Ishikawa (cell line): ENCODE measurements around the gene PLCB1.

Source experiments
- CEBPB ChIP-seq: IDR thresholded peaks from 2 replicates; pipeline ENCODE4 v1.6.1; 2012
- CREB1 ChIP-seq: IDR thresholded peaks from 2 replicates; pipeline ENCODE4 v1.6.1; 2012; ENCODE audit warnings: low read depth
- EGR1 ChIP-seq: IDR thresholded peaks from 2 replicates; pipeline ENCODE4 v1.6.1; 2012
- EP300 ChIP-seq: IDR thresholded peaks from 2 replicates; pipeline ENCODE4 v1.6.1; 2012; ENCODE audit warnings: borderline replicate concordance
- FOXM1 ChIP-seq: IDR thresholded peaks from 2 replicates; pipeline ENCODE4 v1.6.1; 2012; ENCODE audit warnings: low read depth, borderline replicate concordance
- MAX ChIP-seq: IDR thresholded peaks from 2 replicates; pipeline ENCODE4 v1.6.1; 2012
- NFIC ChIP-seq: IDR thresholded peaks from 2 replicates; pipeline ENCODE4 v1.6.1; 2012
- RAD21 ChIP-seq: IDR thresholded peaks from 2 replicates; pipeline ENCODE4 v1.6.1; 2012; ENCODE audit warnings: low read depth
- REST ChIP-seq: IDR thresholded peaks from 2 replicates; pipeline ENCODE4 v1.6.1; 2012; ENCODE audit warnings: low read depth, mild to moderate bottlenecking
- TAF1 ChIP-seq: IDR thresholded peaks from 2 replicates; pipeline ENCODE4 v1.6.1; 2012; ENCODE audit warnings: low read depth, mild to moderate bottlenecking
- TCF12 ChIP-seq: IDR thresholded peaks from 2 replicates; pipeline ENCODE4 v1.6.1; 2012; ENCODE audit warnings: low read depth
- TEAD4 ChIP-seq: IDR thresholded peaks from 2 replicates; pipeline ENCODE4 v1.6.1; 2012
- USF1 ChIP-seq: IDR thresholded peaks from 2 replicates; pipeline ENCODE4 v1.6.1; 2012
- YY1 ChIP-seq: IDR thresholded peaks from 2 replicates; pipeline ENCODE4 v1.6.1; 2012; ENCODE audit warnings: low read depth
- ZBTB7A ChIP-seq: IDR thresholded peaks from 2 replicates; pipeline ENCODE4 v1.6.1; 2012; ENCODE audit warnings: low read depth

Gene PLCB1

GRCh38 chr20:8094415-8094818 lies 37.6 kb upstream of the PLCB1 start:
- TF ChIP-seq REST = no peak
- TF ChIP-seq NFIC = peak; percentile 65

- TF ChIP-seq CEBPB (peak; percentile 72), CREB1 (no peak)
Observed at GRCh38 chr20:8094850-8095249, 37.2 kb upstream of the PLCB1 start.

- TF ChIP-seq NFIC (no peak), YY1 (no peak), ZBTB7A (no peak), TCF12 (no peak), CEBPB (no peak), TAF1 (no peak), EGR1 (no peak), TEAD4 (no peak), REST (no peak), EP300 (no peak), MAX (no peak), CREB1 (no peak), FOXM1 (no peak), USF1 (no peak), RAD21 (no peak)
Observed at GRCh38 chr20:8095648-8096572, 36.2 kb upstream of the PLCB1 start.

- no peak for TF ChIP-seq TCF12
- TF ChIP-seq MAX = no peak
- TF ChIP-seq TAF1 = no peak
- no peak for TF ChIP-seq REST
- TF ChIP-seq ZBTB7A = no peak
- no peak for TF ChIP-seq USF1
- no peak for TF ChIP-seq RAD21
- no peak for TF ChIP-seq EGR1
- TF ChIP-seq CEBPB = no peak
- no peak for TF ChIP-seq EP300
- TF ChIP-seq YY1 = no peak
- TF ChIP-seq CREB1 = no peak
Observed at GRCh38 chr20:8097307-8097706, 34.8 kb upstream of the PLCB1 start.

- TF ChIP-seq RAD21 (no peak), YY1 (no peak), NFIC (no peak), ZBTB7A (no peak), CEBPB (no peak), REST (no peak), USF1 (no peak), EP300 (no peak), CREB1 (no peak), FOXM1 (no peak), EGR1 (no peak)
Observed at GRCh38 chr20:8104252-8104651, 27.8 kb upstream of the PLCB1 start.
